Measurements from ENCODE around the gene LRRC7. TPM values are rescaled to one million over a fixed set of nuclear protein-coding genes. Genes with fewer than 3 reads are reported as not detected.

Gene LRRC7
- total and polyA plus RNA-seq, 2 of the 13 experiments (the other 11 are each of a cell fraction or from before 2014, with no cell fraction given), result not detected

DNA sequence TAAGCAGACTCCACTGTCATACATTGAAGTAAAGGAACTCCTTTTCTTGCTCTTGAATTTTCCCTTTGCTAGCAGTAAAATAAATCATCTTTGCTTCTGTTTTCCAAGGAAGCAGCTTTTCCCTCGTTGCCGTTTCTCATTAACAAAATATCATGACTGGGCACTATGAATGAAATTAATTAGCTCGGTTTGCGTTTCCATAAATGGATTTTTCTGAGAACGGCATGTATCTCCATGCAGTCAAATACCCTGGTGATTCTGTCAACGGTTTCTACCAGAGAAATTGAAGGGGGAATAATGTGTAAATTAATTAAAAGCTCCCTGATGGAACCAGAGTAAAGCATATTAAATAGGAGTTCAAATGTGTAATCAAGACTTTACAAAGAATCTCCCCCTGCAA lies 372.5 kb downstream of the LRRC7 start (continued):
- TF ChIP-seq, protein P1, sequence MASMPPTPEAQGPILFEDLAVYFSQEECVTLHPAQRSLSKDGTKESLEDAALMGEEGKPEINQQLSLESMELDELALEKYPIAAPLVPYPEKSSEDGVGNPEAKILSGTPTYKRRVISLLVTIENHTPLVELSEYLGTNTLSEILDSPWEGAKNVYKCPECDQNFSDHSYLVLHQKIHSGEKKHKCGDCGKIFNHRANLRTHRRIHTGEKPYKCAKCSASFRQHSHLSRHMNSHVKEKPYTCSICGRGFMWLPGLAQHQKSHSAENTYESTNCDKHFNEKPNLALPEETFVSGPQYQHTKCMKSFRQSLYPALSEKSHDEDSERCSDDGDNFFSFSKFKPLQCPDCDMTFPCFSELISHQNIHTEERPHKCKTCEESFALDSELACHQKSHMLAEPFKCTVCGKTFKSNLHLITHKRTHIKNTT (CRISPR knock-in tag; IDR thresholded peaks at IDR 0.05), result no peak
- TF ChIP-seq RBM22 (optimal IDR thresholded peaks at IDR 0.05; ENCODE audit: low read length) (no peak), WIZ (CRISPR knock-in tag; IDR thresholded peaks at IDR 0.05) (no peak), ATF1 (CRISPR knock-in tag; IDR thresholded peaks at IDR 0.05) (no peak), ZNF121 (CRISPR knock-in tag; IDR thresholded peaks at IDR 0.05) (no peak), BRCA1 (CRISPR knock-in tag; IDR thresholded peaks at IDR 0.05) (no peak), NR2F2 (IDR thresholded peaks at IDR 0.05; ENCODE audit: borderline replicate concordance, low read depth) (no peak), JUND (CRISPR knock-in tag; IDR thresholded peaks at IDR 0.05) (no peak), ZNF792 (CRISPR knock-in tag; IDR thresholded peaks at IDR 0.05) (no peak)

DNA sequence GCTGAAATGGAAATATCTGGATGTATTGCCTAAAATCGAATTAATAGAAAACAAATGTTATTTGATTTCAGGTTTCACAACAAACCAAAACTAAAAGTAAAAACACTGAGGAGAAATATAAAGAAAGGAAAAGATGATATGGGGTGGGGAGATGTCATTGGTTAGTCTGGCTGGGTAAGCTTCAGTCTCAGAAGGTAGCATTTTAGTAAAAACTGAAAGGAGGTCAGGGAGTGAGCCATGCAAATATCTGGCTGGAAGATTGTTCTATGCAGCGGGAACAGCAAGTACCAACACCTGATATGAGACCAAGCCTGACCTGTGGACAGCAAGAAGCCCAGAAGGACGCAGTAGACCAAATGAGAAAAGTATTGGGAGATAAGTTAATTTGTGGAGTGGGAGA lies 373.1 kb downstream of the LRRC7 start:
- TF ChIP-seq ZNF674 (CRISPR knock-in tag; IDR thresholded peaks at IDR 0.05; ENCODE audit: low read depth) (no peak), ZNF761 (CRISPR knock-in tag; conservative IDR thresholded peaks at IDR 0.05) (no peak), ZNF746 (CRISPR knock-in tag; IDR thresholded peaks at IDR 0.05) (no peak), ZFP36L1 (CRISPR knock-in tag; IDR thresholded peaks at IDR 0.05) (no peak), SOX6 (IDR thresholded peaks at IDR 0.05) (no peak), SOX6 (CRISPR knock-in tag; IDR thresholded peaks at IDR 0.05) (no peak)
- Histone ChIP-seq H3K79me2 (ENCODE audit: insufficient read depth, low read length) (no peaks in the 10 kb centered on the region), H3K9ac (ENCODE audit: insufficient read depth, low read depth, low read length) (no peak overlapping the region), H3K4me1 (ENCODE audit: insufficient read depth, low read length) (no peaks in the 10 kb centered on the region), H3K27me3 (ENCODE audit: control insufficient read depth in 1 of 2, insufficient read depth in 2 of 2, low read length in 2 of 2) (no peaks in the 10 kb centered on the region), H3K4me2 (ENCODE audit: low read depth, low read length) (no peak overlapping the region), H3K4me3 (replicated peaks in 1 of 3; ENCODE audit: insufficient read depth in 1 of 3, low read depth in 2 of 3, low read length in 3 of 3) (no peak overlapping the region), H2AFZ (ENCODE audit: low read length) (no peak overlapping the region), H3K36me3 (replicated peaks in 1 of 2; ENCODE audit: control insufficient read depth in 1 of 2, insufficient read depth in 2 of 2, low read length in 2 of 2) (no peaks in the 10 kb centered on the region; a peak in 1 of 5 replicates), H4K20me1 (ENCODE audit: insufficient read depth, low read length) (no peaks in the 10 kb centered on the region), H3K27ac (ENCODE audit: extremely low read length, insufficient read depth, low read length) (no peak overlapping the region), H3K9me3 (ENCODE audit: low read length) (no peaks in the 10 kb centered on the region)
- FAIRE-seq (no peak), DNase-seq (ENCODE audit: low spot score) (no peak), ATAC-seq (no peak)
- ChIA-PET CTCF (ENCODE audit: low intra/inter-chr PET ratio, low total read pairs) (no interaction called here), POLR2A (no interaction called here)
- WGBS (ENCODE audit: low lambda C conversion rate), result under 1% methylated on average over 3 of the region's 3 CpGs
- BruUV-seq (replicated peaks), result no TSS peak
- in situ Hi-C loops (cut with HindIII; ENCODE audit: extremely low pct_ligation_motif_present, low pct_unique_long_range_greater_than_20kb) (no loop called here), intact Hi-C loops (cut with micrococcal nuclease; ENCODE audit: unreplicated experiment) (no loop called here)

Data from HepG2 (cell line).